ENCODE data around the gene CAPN9. TPM values are rescaled to one million over a fixed set of nuclear protein-coding genes. Genes with fewer than 3 reads are reported as not detected.
"Not testable (repeated sequence)": the region's sequence is repeated elsewhere in the genome, so short reads cannot be mapped to it uniquely, and the experiment has no call there.

CAPN9 gene
- polyA plus RNA-seq, 1 donor (not counting 4 experiments of a cell fraction or from before 2014, with no cell fraction given): not detected

DNA sequence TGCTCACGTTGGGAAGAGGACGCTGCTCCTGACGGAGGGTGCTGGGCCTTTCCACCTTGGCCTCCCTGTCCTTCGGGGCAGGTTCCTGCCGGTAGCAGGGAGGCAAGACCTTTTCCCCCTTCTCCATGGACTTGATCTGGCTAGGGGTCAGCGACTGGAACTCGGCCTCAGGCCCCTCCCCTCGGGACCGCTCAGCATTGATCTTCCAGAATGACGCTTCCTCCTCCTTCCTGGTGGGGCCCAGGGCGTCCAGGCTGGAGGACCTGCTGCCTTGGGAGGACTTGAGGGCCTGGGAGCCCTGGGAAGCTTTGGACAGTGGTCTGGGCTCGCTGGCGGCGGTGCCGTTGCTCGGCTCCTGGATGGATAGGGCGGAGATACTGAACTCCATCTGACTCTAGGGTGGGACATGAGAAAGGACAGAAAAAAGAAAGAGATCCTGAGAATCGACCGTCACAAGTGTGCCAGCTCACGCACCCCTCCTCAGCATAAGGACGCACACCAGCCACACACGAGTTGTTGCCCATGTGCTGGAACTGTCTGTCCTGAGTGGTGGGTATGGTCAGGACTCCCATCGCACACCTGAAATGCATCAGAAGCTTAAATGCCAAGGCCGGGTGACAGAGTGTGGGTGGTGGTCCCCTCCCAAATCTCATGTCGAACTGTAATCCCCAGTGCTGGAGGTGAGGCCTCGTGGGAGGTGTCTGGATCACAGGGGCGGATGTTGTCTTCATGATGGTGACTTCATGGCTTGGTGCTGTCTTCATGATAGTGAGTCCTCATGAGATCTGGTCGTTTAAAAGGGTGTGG lies 96.5 kb downstream of the CAPN9 start:
- Histone ChIP-seq H4K20me1 (ENCODE audit: control insufficient read depth, extremely low read depth, insufficient read depth, low read length) (no peaks in the 10 kb centered on the region), H3K79me2 (ENCODE audit: control insufficient read depth, insufficient read depth, low read length) (no peaks in the 10 kb centered on the region), H3K27me3 (ENCODE audit: control insufficient read depth, extremely low read depth, insufficient read depth, low read length) (no peaks in the 10 kb centered on the region), H3K4me3 (ENCODE audit: control insufficient read depth in 2 of 3, extremely low read depth in 1 of 3, insufficient read depth in 2 of 3, low read depth in 1 of 3, low read length in 3 of 3) (no peak overlapping the region), H3K9ac (ENCODE audit: control insufficient read depth, extremely low read depth, insufficient read depth, low read length) (no peak overlapping the region), H3K9me3 (ENCODE audit: control insufficient read depth, low read depth, low read length) (no peaks in the 10 kb centered on the region), H3K36me3 (ENCODE audit: control insufficient read depth in 2 of 2, extremely low read depth in 1 of 2, insufficient read depth in 2 of 2, low read length in 2 of 2) (peaks cover 0 to 2% of the 10 kb centered on the region in 2 experiments), H3K9me1 (ENCODE audit: control insufficient read depth, extremely low read depth, insufficient read depth, low read length) (no peaks in the 10 kb centered on the region), H3K4me2 (ENCODE audit: control insufficient read depth, extremely low read depth, insufficient read depth, low read depth, low read length) (no peak overlapping the region), H3K27ac (ENCODE audit: control insufficient read depth, insufficient read depth, low read length) (no peak overlapping the region), H3K4me1 (ENCODE audit: control insufficient read depth, extremely low read depth, insufficient read depth, low read length) (no peaks in the 10 kb centered on the region), H2AFZ (ENCODE audit: control insufficient read depth, low read length) (no peak overlapping the region)
- dilution Hi-C loops (cut with MboI; ENCODE audit: extremely low pct_ligation_motif_present, low sequenced_read_pairs): no loop called here
- DNase-seq (ENCODE audit: low read depth, low spot score) (no peak), FAIRE-seq (no peak)
- no peak for TF ChIP-seq EZH2 (IDR thresholded peaks at IDR 0.05; ENCODE audit: low read length)
- TF ChIP-seq, protein P1, sequence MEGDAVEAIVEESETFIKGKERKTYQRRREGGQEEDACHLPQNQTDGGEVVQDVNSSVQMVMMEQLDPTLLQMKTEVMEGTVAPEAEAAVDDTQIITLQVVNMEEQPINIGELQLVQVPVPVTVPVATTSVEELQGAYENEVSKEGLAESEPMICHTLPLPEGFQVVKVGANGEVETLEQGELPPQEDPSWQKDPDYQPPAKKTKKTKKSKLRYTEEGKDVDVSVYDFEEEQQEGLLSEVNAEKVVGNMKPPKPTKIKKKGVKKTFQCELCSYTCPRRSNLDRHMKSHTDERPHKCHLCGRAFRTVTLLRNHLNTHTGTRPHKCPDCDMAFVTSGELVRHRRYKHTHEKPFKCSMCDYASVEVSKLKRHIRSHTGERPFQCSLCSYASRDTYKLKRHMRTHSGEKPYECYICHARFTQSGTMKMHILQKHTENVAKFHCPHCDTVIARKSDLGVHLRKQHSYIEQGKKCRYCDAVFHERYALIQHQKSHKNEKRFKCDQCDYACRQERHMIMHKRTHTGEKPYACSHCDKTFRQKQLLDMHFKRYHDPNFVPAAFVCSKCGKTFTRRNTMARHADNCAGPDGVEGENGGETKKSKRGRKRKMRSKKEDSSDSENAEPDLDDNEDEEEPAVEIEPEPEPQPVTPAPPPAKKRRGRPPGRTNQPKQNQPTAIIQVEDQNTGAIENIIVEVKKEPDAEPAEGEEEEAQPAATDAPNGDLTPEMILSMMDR (optimal IDR thresholded peaks at IDR 0.05 in 1 of 3, IDR thresholded peaks at IDR 0.05 in 1 of 3, conservative IDR thresholded peaks at IDR 0.05 in 1 of 3; ENCODE audit: extremely low read depth in 1 of 3, insufficient read depth in 2 of 3, low read length in 3 of 3): no peak

DNA sequence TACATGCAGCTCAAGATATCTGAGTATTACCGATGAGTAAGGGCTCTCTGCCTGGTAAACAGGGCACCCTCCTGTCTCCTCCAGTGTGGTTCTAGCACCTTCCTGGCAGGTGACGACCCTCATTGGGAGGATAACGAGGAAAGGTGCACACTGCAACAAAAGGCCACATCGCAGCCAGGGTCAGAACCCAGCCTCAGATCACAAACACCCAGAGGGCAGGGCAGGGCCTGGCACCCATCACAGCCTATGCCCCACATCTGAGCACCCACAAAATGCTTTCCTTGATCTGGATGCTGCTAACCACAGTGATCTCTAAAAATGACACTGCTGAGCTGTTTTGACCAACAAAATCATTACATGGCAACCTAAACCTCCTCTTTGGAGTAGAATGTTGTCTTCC lies 97.4 kb downstream of the CAPN9 start:
- no peak for DNase-seq (ENCODE audit: low read depth, low spot score)
- H3K27ac ChIP-seq (ENCODE audit: control insufficient read depth, insufficient read depth, low read length): no peak overlapping the region
- H3K9me3 ChIP-seq (ENCODE audit: control insufficient read depth, low read depth, low read length): no peaks in the 10 kb centered on the region
- H4K20me1 ChIP-seq (ENCODE audit: control insufficient read depth, extremely low read depth, insufficient read depth, low read length): no peaks in the 10 kb centered on the region
- H3K36me3 ChIP-seq (ENCODE audit: control insufficient read depth in 2 of 2, extremely low read depth in 1 of 2, insufficient read depth in 2 of 2, low read length in 2 of 2): peaks cover 0 to 2% of the 10 kb centered on the region in 2 experiments
- H3K4me3 ChIP-seq (ENCODE audit: control insufficient read depth in 2 of 3, extremely low read depth in 1 of 3, insufficient read depth in 2 of 3, low read depth in 1 of 3, low read length in 3 of 3): no peak overlapping the region
- no peak overlapping the region for H3K9ac ChIP-seq (ENCODE audit: control insufficient read depth, extremely low read depth, insufficient read depth, low read length)
- H3K4me2 ChIP-seq (ENCODE audit: control insufficient read depth, extremely low read depth, insufficient read depth, low read depth, low read length): no peak overlapping the region
- FAIRE-seq: no peak
- dilution Hi-C loops (cut with MboI; ENCODE audit: extremely low pct_ligation_motif_present, low sequenced_read_pairs): no loop called here
- H3K79me2 ChIP-seq (ENCODE audit: control insufficient read depth, insufficient read depth, low read length): no peaks in the 10 kb centered on the region
- peaks cover 3% of the 10 kb centered on the region for H3K4me1 ChIP-seq (ENCODE audit: control insufficient read depth, extremely low read depth, insufficient read depth, low read length)
- no peak for TF ChIP-seq EZH2 (IDR thresholded peaks at IDR 0.05; ENCODE audit: low read length)
- TF ChIP-seq, protein P1 (optimal IDR thresholded peaks at IDR 0.05 in 1 of 3, IDR thresholded peaks at IDR 0.05 in 1 of 3, conservative IDR thresholded peaks at IDR 0.05 in 1 of 3; ENCODE audit: extremely low read depth in 1 of 3, insufficient read depth in 2 of 3, low read length in 3 of 3): no peak
- no peaks in the 10 kb centered on the region for H3K9me1 ChIP-seq (ENCODE audit: control insufficient read depth, extremely low read depth, insufficient read depth, low read length)
- H3K27me3 ChIP-seq (ENCODE audit: control insufficient read depth, extremely low read depth, insufficient read depth, low read length): no peaks in the 10 kb centered on the region
- H2AFZ ChIP-seq (ENCODE audit: control insufficient read depth, low read length): no peak overlapping the region

GRCh38 chr1:230845184-230845583 lies 98.0 kb downstream of the CAPN9 start:
- H3K9me1 ChIP-seq (ENCODE audit: control insufficient read depth, extremely low read depth, insufficient read depth, low read length); H3K9me3 ChIP-seq (ENCODE audit: control insufficient read depth, low read depth, low read length); H3K9ac ChIP-seq (ENCODE audit: control insufficient read depth, extremely low read depth, insufficient read depth, low read length); H3K4me2 ChIP-seq (ENCODE audit: control insufficient read depth, extremely low read depth, insufficient read depth, low read depth, low read length); H2AFZ ChIP-seq (ENCODE audit: control insufficient read depth, low read length); dilution Hi-C loops (cut with MboI; ENCODE audit: extremely low pct_ligation_motif_present, low sequenced_read_pairs); H3K4me3 ChIP-seq (ENCODE audit: control insufficient read depth in 2 of 3, extremely low read depth in 1 of 3, insufficient read depth in 2 of 3, low read depth in 1 of 3, low read length in 3 of 3); H3K79me2 ChIP-seq (ENCODE audit: control insufficient read depth, insufficient read depth, low read length); H3K27ac ChIP-seq (ENCODE audit: control insufficient read depth, insufficient read depth, low read length); H3K36me3 ChIP-seq (ENCODE audit: control insufficient read depth in 2 of 2, extremely low read depth in 1 of 2, insufficient read depth in 2 of 2, low read length in 2 of 2); DNase-seq (ENCODE audit: low read depth, low spot score); H3K4me1 ChIP-seq (ENCODE audit: control insufficient read depth, extremely low read depth, insufficient read depth, low read length); FAIRE-seq; H3K27me3 ChIP-seq (ENCODE audit: control insufficient read depth, extremely low read depth, insufficient read depth, low read length); H4K20me1 ChIP-seq (ENCODE audit: control insufficient read depth, extremely low read depth, insufficient read depth, low read length): not testable (repeated sequence)
